Activated T-cell treated with anti-CD3 and anti-CD28 coated beads, Interleukin-2, amount 50 U/mL, for 4 hours (primary cell): ENCODE results near the gene BTG4. TPM values are rescaled to one million over a fixed set of nuclear protein-coding genes. Genes with fewer than 3 reads are reported as not detected.
A peak's percentile ranks its signal among the peaks of the same experiment; 100 is the strongest.

Source experiments
- ATAC-seq, 2 donors: fragments of 200-7000 bp; cut with Tn5 transposase; one replicate each; pipeline ENCODE4 v1.10.0; 2021
- DNase-seq: peaks from one replicate; pipeline ENCODE4 v3.0.0-alpha.2; 2020
- H3K27me3 Mint-ChIP-seq: one replicate; pipeline ENCODE4 v1.8.0; 2021; ENCODE audit warnings: low read depth, mixed read lengths
- H3K36me3 Mint-ChIP-seq: one replicate; pipeline ENCODE4 v1.8.0; 2022; ENCODE audit warnings: mixed read lengths; ENCODE audit not compliant: insufficient read depth
- H3K4me1 Mint-ChIP-seq: one replicate; pipeline ENCODE4 v1.8.0; 2021; ENCODE audit warnings: low read depth, mixed read lengths
- H3K4me3 Mint-ChIP-seq: one replicate; pipeline ENCODE4 v1.8.0; 2021; ENCODE audit warnings: mild to moderate bottlenecking, moderate library complexity, mixed read lengths
- H3K9me3 Mint-ChIP-seq: one replicate; pipeline ENCODE4 v1.8.0; 2021; ENCODE audit warnings: mixed read lengths
- total RNA-seq, 3 donors: library from RNA; stranded (reverse); gene quantifications; one replicate each; pipeline ENCODE4 v1.2.1, GENCODE V29; 2021

BTG4 gene
- total RNA-seq, 3 donors from 2014 or later = 0.43 TPM; not detected in 2

GRCh38 chr11:111541254-111542061 lies 29.3 kb upstream of the BTG4 start:
- no peaks in the 10 kb centered on the region for H3K9me3 Mint-ChIP-seq
- DNase-seq (no peak), ATAC-seq (peak; percentile 8 to 20)
- H3K27me3 Mint-ChIP-seq = peaks cover 67% of the 10 kb centered on the region
- H3K36me3 Mint-ChIP-seq = no peaks in the 10 kb centered on the region
- peak overlapping the region; percentile 71 for H3K4me3 Mint-ChIP-seq
- H3K4me1 Mint-ChIP-seq = peaks cover 20% of the 10 kb centered on the region

- H3K9me3 Mint-ChIP-seq = no peaks in the 10 kb centered on the region
- peaks cover 71% of the 10 kb centered on the region for H3K27me3 Mint-ChIP-seq
- peak; percentile 22 to 27 for ATAC-seq
- H3K4me3 Mint-ChIP-seq = peak overlapping the region; percentile 34
- no peak for DNase-seq
- H3K36me3 Mint-ChIP-seq = no peaks in the 10 kb centered on the region
- H3K4me1 Mint-ChIP-seq = peaks cover 20% of the 10 kb centered on the region
Observed at GRCh38 chr11:111540937-111541253, 28.7 kb upstream of the BTG4 start.

GRCh38 chr11:111540114-111540936 lies 28.1 kb upstream of the BTG4 start, which contains the start of gene LAYN:
Gene LAYN, plus strand, starts transcription at chr11:111540720. Its CDS starts 124 bp downstream, at chr11:111540844.
- H3K9me3 Mint-ChIP-seq = no peaks in the 10 kb centered on the region
- H3K36me3 Mint-ChIP-seq = no peaks in the 10 kb centered on the region
- ATAC-seq (peak; percentile 61 to 68), DNase-seq (peak; percentile 28)
- peaks cover 20% of the 10 kb centered on the region for H3K4me1 Mint-ChIP-seq
- H3K4me3 Mint-ChIP-seq = peak within 1 kb of the TSS; percentile 71
- H3K27me3 Mint-ChIP-seq = peaks cover 71% of the 10 kb centered on the region

GRCh38 chr11:111539426-111540113 lies 27.4 kb upstream of the BTG4 start:
- H3K4me3 Mint-ChIP-seq = peak overlapping the region; percentile 11
- no peaks in the 10 kb centered on the region for H3K36me3 Mint-ChIP-seq
- peak; percentile 23 to 44 for ATAC-seq
- H3K27me3 Mint-ChIP-seq = peaks cover 75% of the 10 kb centered on the region
- H3K4me1 Mint-ChIP-seq = peaks cover 20% of the 10 kb centered on the region
- no peaks in the 10 kb centered on the region for H3K9me3 Mint-ChIP-seq
- DNase-seq = peak; percentile 28

GRCh38 chr11:111538407-111539114 lies 26.4 kb upstream of the BTG4 start:
- no peak for DNase-seq
- Mint-ChIP-seq H3K4me1 (peaks cover 20% of the 10 kb centered on the region), H3K36me3 (no peaks in the 10 kb centered on the region), H3K4me3 (no peak overlapping the region), H3K9me3 (no peaks in the 10 kb centered on the region), H3K27me3 (peaks cover 73% of the 10 kb centered on the region)
- peak; percentile 19 to 36 for ATAC-seq

GRCh38 chr11:111537336-111537860 lies 25.2 kb upstream of the BTG4 start:
- DNase-seq = no peak
- ATAC-seq = no peak
- Mint-ChIP-seq H3K9me3 (no peaks in the 10 kb centered on the region), H3K4me1 (peaks cover 18% of the 10 kb centered on the region), H3K4me3 (no peak overlapping the region), H3K27me3 (peaks cover 64% of the 10 kb centered on the region), H3K36me3 (no peaks in the 10 kb centered on the region)

GRCh38 chr11:111535281-111535680 lies 23.1 kb upstream of the BTG4 start:
- Mint-ChIP-seq H3K4me1 (peaks cover 17% of the 10 kb centered on the region), H3K9me3 (no peaks in the 10 kb centered on the region), H3K36me3 (no peaks in the 10 kb centered on the region), H3K27me3 (peaks cover 53% of the 10 kb centered on the region), H3K4me3 (no peak overlapping the region)
- no peak for DNase-seq
- no peak for ATAC-seq

GRCh38 chr11:111532365-111532709 lies 20.2 kb upstream of the BTG4 start:
- DNase-seq = no peak
- Mint-ChIP-seq H3K36me3 (no peaks in the 10 kb centered on the region), H3K4me3 (no peak overlapping the region), H3K9me3 (no peaks in the 10 kb centered on the region), H3K4me1 (peaks cover 21% of the 10 kb centered on the region), H3K27me3 (peaks cover 27% of the 10 kb centered on the region)
- ATAC-seq = peak in 1 of 2 donors; percentile 6

- DNase-seq = peak; percentile 38
- Mint-ChIP-seq H3K9me3 (no peaks in the 10 kb centered on the region), H3K36me3 (no peaks in the 10 kb centered on the region), H3K27me3 (peaks cover 22% of the 10 kb centered on the region), H3K4me3 (no peak overlapping the region), H3K4me1 (peaks cover 23% of the 10 kb centered on the region)
- ATAC-seq = peak; percentile 97
Observed at GRCh38 chr11:111531687-111532364, 19.6 kb upstream of the BTG4 start.

- DNase-seq (no peak), ATAC-seq (peak; percentile 25 to 29)
- peaks cover 27% of the 10 kb centered on the region for H3K4me1 Mint-ChIP-seq
- peaks cover 18% of the 10 kb centered on the region for H3K27me3 Mint-ChIP-seq
- H3K4me3 Mint-ChIP-seq = no peak overlapping the region
- no peaks in the 10 kb centered on the region for H3K9me3 Mint-ChIP-seq
- no peaks in the 10 kb centered on the region for H3K36me3 Mint-ChIP-seq
Observed at GRCh38 chr11:111531136-111531535, 18.9 kb upstream of the BTG4 start.

GRCh38 chr11:111530091-111530490 lies 17.9 kb upstream of the BTG4 start:
- ATAC-seq = no peak
- Mint-ChIP-seq H3K9me3 (no peaks in the 10 kb centered on the region), H3K27me3 (peaks cover 16% of the 10 kb centered on the region), H3K4me1 (peaks cover 31% of the 10 kb centered on the region), H3K36me3 (no peaks in the 10 kb centered on the region), H3K4me3 (no peak overlapping the region)
- no peak for DNase-seq

GRCh38 chr11:111528557-111528956 lies 16.4 kb upstream of the BTG4 start:
- ATAC-seq = no peak
- H3K4me3 Mint-ChIP-seq = no peak overlapping the region
- no peaks in the 10 kb centered on the region for H3K9me3 Mint-ChIP-seq
- no peak for DNase-seq
- H3K4me1 Mint-ChIP-seq = peaks cover 31% of the 10 kb centered on the region
- H3K36me3 Mint-ChIP-seq = no peaks in the 10 kb centered on the region
- peaks cover 11% of the 10 kb centered on the region for H3K27me3 Mint-ChIP-seq

- no peaks in the 10 kb centered on the region for H3K36me3 Mint-ChIP-seq
- H3K9me3 Mint-ChIP-seq = no peaks in the 10 kb centered on the region
- ATAC-seq (no peak), DNase-seq (no peak)
- H3K4me1 Mint-ChIP-seq = peaks cover 28% of the 10 kb centered on the region
- no peak overlapping the region for H3K4me3 Mint-ChIP-seq
- peaks cover 13% of the 10 kb centered on the region for H3K27me3 Mint-ChIP-seq
Observed at GRCh38 chr11:111527279-111527678, 15.1 kb upstream of the BTG4 start.
